Retinal pigment epithelial cell (primary cell): ENCODE results near the gene GRID2IP.
"Not testable (repeated sequence)": the region's sequence is repeated elsewhere in the genome, so short reads cannot be mapped to it uniquely, and the experiment has no call there.

Source experiments
- DNase-seq: peaks from one replicate; pipeline ENCODE4 v3.0.0-alpha.2; 2010; ENCODE audit warnings: low read depth
- H3K4me3 ChIP-seq: 2 replicates; pipeline ENCODE4 v1.5.1; 2011; ENCODE audit warnings: mild to moderate bottlenecking, low read length, control low read depth, moderate library complexity
- CTCF ChIP-seq: conservative IDR thresholded peaks from 2 replicates; pipeline ENCODE4 v1.5.1; 2011; ENCODE audit warnings: low read depth, low read length, control low read depth, inconsistent platforms

The GRID2IP gene

GRCh38 chr7:6579446-6579845, 28.2 kb upstream of the GRID2IP start:
- TF ChIP-seq CTCF = peak; percentile 17
- H3K4me3 ChIP-seq = no peak overlapping the region
- no peak for DNase-seq

GRCh38 chr7:6578114-6579084, 27.1 kb upstream of the GRID2IP start:
- TF ChIP-seq CTCF = no peak
- H3K4me3 ChIP-seq = peak overlapping the region; percentile 76
- no peak for DNase-seq

GRCh38 chr7:6577369-6578113, 26.3 kb upstream of the GRID2IP start, which contains the start of gene ZDHHC4:
Gene ZDHHC4 (plus strand): TSS chr7:6577454. CDS start chr7:6580562, 3,108 bp downstream.
- H3K4me3 ChIP-seq = peak within 1 kb of the TSS; percentile 76
- DNase-seq = peak; percentile 43
- no peak for TF ChIP-seq CTCF

GRCh38 chr7:6576867-6577368, 25.7 kb upstream of the GRID2IP start:
- DNase-seq = not testable (repeated sequence)
- H3K4me3 ChIP-seq = peak overlapping the region; percentile 76

- H3K4me3 ChIP-seq = peak overlapping the region; percentile 76
- DNase-seq = no peak
- TF ChIP-seq CTCF = no peak
These were observed 25.0 kb upstream of the GRID2IP start for GRCh38 chr7:6576024-6576866.

GRCh38 chr7:6575281-6576023, 24.2 kb upstream of the GRID2IP start:
- DNase-seq = no peak
- no peak overlapping the region for H3K4me3 ChIP-seq
- no peak for TF ChIP-seq CTCF
